HEK293 (cell line): Measurements from ENCODE around the gene MRO.

ENCODE experiments used
- PBX3 ChIP-seq: sonication (generic); formaldehyde crosslinking; IDR thresholded peaks from 2 replicates; pipeline ENCODE4 v1.8.1; 2022; ENCODE audit warnings: mild to moderate bottlenecking, moderate library complexity, missing genetic modification reagents
- ZNF239 ChIP-seq: fragments of 450-650 bp; formaldehyde crosslinking; IDR thresholded peaks from 2 replicates; pipeline ENCODE4 v1.5.1; 2016; ENCODE audit warnings: missing biosample characterization, missing genetic modification characterization
- ZNF341 ChIP-seq: fragments of 450-650 bp; formaldehyde crosslinking; IDR thresholded peaks from 2 replicates; pipeline ENCODE4; 2016; ENCODE audit warnings: low read depth, missing biosample characterization, missing genetic modification characterization
- ZNF555 ChIP-seq: fragments of 450-650 bp; formaldehyde crosslinking; conservative IDR thresholded peaks from 2 replicates; pipeline ENCODE4 v1.5.1; 2017; ENCODE audit warnings: missing biosample characterization, mild to moderate bottlenecking, missing genetic modification characterization, inconsistent platforms

- no peak for TF ChIP-seq ZNF555
- TF ChIP-seq ZNF341, result no peak
- no peak for TF ChIP-seq PBX3 (CRISPR knock-in tag)
- no peak for TF ChIP-seq ZNF239
These were observed 33.0 kb downstream of the MRO start for GRCh38 chr18:50786864-50787263.
